Breast epithelium (tissue), 4 donors: ENCODE data around the gene HABP4. TPM values are rescaled to one million over a fixed set of nuclear protein-coding genes. Genes with fewer than 3 reads are reported as not detected.

Experiments
- DNase-seq, 2 donors: peaks; one replicate each; pipeline ENCODE4 v3.0.0-alpha.2; 2019; ENCODE audit warnings: low spot score in 2 of 2
- H3K27ac ChIP-seq, 2 donors: fragments of 200-600 bp; sonication (generic) in 1 of 2; one replicate each; pipeline ENCODE4 v1.5.1; 2016 to 2019; ENCODE audit warnings: mild to moderate bottlenecking in 1 of 2
- H3K27me3 ChIP-seq, 2 donors: fragments of 200-600 bp; sonication (generic) in 1 of 2; one replicate each; pipeline versions ENCODE4 v1.5.1 to v1.6.0; 2017 to 2019; ENCODE audit warnings: control low read depth in 1 of 2, mild to moderate bottlenecking in 1 of 2
- H3K36me3 ChIP-seq: fragments of 200-600 bp; one replicate; pipeline ENCODE4 v1.5.1; 2019
- H3K4me1 ChIP-seq, 2 donors: fragments of 200-600 bp; sonication (generic); one replicate each; pipeline ENCODE4 v1.5.1; 2016 to 2019; ENCODE audit warnings: control low read depth in 1 of 2
- H3K4me3 ChIP-seq, 3 donors: fragments of 200-600 bp; sonication (generic); 1 replicate in 2 of 3; 2 replicates in 1 of 3; pipeline ENCODE4 v1.5.1; 2016 to 2019; ENCODE audit warnings: mild to moderate bottlenecking in 3 of 3, moderate library complexity in 2 of 3
- H3K9me3 ChIP-seq, 2 donors: fragments of 200-600 bp; sonication (generic) in 1 of 2; one replicate each; pipeline ENCODE4 v1.5.1; 2016 to 2019; ENCODE audit warnings: control low read depth in 1 of 2
- CTCF ChIP-seq, 3 donors: fragments of 450-650 bp; IDR thresholded peaks; one replicate each; pipeline ENCODE4 v1.5.1; 2016 to 2017; ENCODE audit warnings: antibody characterized with exemption in 3 of 3, mild to moderate bottlenecking in 3 of 3, moderate library complexity in 3 of 3
- POLR2A ChIP-seq: fragments of 450-650 bp; IDR thresholded peaks from one replicate; pipeline ENCODE4 v1.6.1; 2016; ENCODE audit warnings: antibody characterized with exemption, mild to moderate bottlenecking, moderate library complexity
- POLR2AphosphoS5 ChIP-seq, 3 donors: sonication (generic); formaldehyde crosslinking; IDR thresholded peaks; one replicate each; pipeline ENCODE4 v1.6.1; 2017; ENCODE audit warnings: antibody characterized with exemption in 3 of 3
- intact Hi-C: fragments of 100-400 bp; cut with DNase I; formaldehyde crosslinking; loops from one replicate; pipeline ENCODE4 v1.15.1; 2023; ENCODE audit warnings: low total_unique reads
- total RNA-seq, 3 donors: library from RNA; depleted of rRNA; stranded (reverse); fragments of >200 nt; gene quantifications; one replicate each; pipeline ENCODE4 v1.1.0, GENCODE V29; 2016

Gene HABP4
- total RNA-seq, 3 donors from 2014 or later: 9.7 to 26.6 (median 22.3) TPM

GRCh38 chr9:96487949-96488348 lies 38.0 kb downstream of the HABP4 start:
- Histone ChIP-seq H3K36me3 (no peaks in the 10 kb centered on the region), H3K27me3 (no peaks in the 10 kb centered on the region), H3K4me3 (no peak overlapping the region), H3K4me1 (peaks cover 5 to 7% of the 10 kb centered on the region in 2 donors), H3K27ac (peak overlapping the region in 1 of 2 donors; percentile 75), H3K9me3 (no peaks in the 10 kb centered on the region)
- TF ChIP-seq CTCF (IDR thresholded peaks at IDR 0.05) (no peak), POLR2AphosphoS5 (IDR thresholded peaks at IDR 0.05) (no peak), POLR2A (no peak)
- intact Hi-C loops: no loop called here
- DNase-seq: no peak

DNA sequence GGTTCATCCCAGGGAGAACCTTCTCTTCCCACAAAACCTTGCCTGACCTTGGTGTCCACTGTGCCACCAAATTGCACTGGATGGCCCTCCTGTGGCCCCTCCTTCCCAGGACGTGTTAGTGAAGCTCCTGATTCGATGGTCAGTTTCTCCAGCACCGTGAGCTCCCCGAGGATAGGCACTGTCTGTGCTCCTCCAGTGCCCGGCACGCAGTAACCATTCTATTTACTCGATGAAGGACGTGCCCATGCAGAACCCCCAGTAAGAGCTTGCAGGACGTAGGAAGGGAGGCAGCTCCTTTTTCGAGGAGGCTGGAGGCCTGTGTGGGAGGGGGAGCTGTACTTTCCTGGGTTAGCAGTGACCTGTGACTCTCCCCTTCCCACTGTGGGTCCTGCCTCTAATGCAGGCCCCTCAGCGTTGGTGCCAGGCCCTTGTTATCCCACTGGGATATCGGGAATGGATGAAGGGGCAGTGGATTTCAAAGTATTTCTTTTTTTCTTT lies 39.6 kb downstream of the HABP4 start:
- H3K4me3 ChIP-seq: no peak overlapping the region

GRCh38 chr9:96490534-96491078 lies 40.6 kb downstream of the HABP4 start:
- TF ChIP-seq CTCF (IDR thresholded peaks at IDR 0.05) (no peak), POLR2AphosphoS5 (IDR thresholded peaks at IDR 0.05) (no peak), POLR2A (no peak)
- H3K36me3 ChIP-seq: no peaks in the 10 kb centered on the region
- H3K27me3 ChIP-seq: no peaks in the 10 kb centered on the region
- intact Hi-C loops: no loop called here
- DNase-seq: no peak
- H3K4me1 ChIP-seq: peaks cover 5 to 7% of the 10 kb centered on the region in 2 donors
- H3K4me3 ChIP-seq: no peak overlapping the region
- no peaks in the 10 kb centered on the region for H3K9me3 ChIP-seq
- H3K27ac ChIP-seq: no peak overlapping the region

More for the DNA sequence above, 39.6 kb downstream of the HABP4 start:
- no peak for TF ChIP-seq CTCF (IDR thresholded peaks at IDR 0.05)
- TF ChIP-seq POLR2AphosphoS5 (IDR thresholded peaks at IDR 0.05): no peak
- no peak for TF ChIP-seq POLR2A
- Histone ChIP-seq H3K27me3 (no peaks in the 10 kb centered on the region), H3K9me3 (no peaks in the 10 kb centered on the region), H3K36me3 (no peaks in the 10 kb centered on the region), H3K27ac (no peak overlapping the region), H3K4me1 (peaks cover 5 to 7% of the 10 kb centered on the region in 2 donors)
- no peak for DNase-seq
- intact Hi-C loops: no loop called here

DNA sequence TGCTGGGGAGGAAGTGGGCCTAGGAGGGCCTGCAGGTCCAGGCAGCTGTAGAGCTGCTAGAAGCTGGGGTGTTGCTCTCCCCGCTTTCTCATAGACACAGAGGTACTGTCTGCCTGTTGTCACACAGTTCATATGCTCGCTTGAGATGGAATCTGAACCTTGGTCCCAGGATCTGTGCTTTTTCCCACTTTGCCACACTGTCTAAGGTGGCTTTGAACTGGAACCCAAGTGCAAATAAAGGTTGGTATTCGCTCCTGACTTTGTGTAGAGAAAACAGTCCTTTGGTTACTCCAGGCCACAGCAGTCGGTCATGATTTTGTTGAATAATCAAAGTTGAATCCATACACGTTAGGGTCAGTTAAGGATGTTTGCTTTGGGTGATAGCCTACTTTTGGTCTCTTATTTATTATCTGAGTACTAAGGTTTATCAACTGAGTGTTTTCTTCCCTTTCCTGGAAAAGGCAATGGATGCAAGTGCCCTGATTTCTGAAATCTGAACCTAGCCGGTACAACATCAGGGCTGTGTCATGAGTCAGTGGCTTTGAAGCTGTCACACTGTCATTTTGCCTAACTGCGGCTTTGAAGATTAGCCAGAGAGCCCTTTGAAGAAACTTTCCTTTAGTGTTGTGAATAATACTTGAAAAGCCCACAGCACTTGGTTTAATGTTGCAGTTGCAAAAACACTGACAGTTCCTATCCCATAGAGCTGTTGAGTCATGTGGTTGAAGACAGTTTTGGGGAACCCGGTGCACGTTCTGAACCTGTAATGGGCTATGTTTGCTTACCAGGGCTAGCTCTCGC lies 41.3 kb downstream of the HABP4 start:
- TF ChIP-seq POLR2A (no peak), CTCF (IDR thresholded peaks at IDR 0.05) (no peak), POLR2AphosphoS5 (IDR thresholded peaks at IDR 0.05) (no peak)
- DNase-seq: no peak
- H3K36me3 ChIP-seq: no peaks in the 10 kb centered on the region

DNA sequence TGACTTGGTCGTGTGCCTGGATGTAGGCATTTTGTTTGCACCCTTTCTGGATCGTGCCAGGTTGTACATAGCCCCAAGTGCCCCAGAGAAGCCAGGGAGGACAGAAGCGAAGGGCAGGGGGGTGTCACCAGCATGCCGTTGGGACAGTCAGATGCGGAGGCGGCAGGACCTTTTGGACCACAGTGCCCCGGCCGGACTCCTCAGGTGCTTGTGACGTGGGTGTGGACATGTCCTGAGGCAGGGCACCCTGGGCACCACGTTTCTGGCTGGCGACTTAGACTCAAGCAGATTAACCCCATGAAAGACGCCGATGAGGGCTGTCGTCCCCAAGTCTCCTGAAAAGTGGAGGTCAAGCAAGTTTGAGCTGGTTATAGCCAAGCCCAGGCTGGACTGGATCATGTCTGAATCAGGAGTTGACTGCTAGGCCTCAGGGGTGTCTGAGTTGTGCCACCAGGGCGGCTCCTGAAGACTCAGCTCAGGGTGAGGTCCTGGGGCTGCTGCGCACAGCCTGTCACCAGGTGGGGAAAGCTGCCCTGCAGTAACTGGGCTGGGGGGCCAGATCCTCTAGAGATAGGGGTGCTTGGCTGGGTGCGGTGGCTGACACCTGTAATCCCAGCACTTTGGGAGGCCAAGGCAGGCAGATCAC lies 42.0 kb downstream of the HABP4 start:
- Histone ChIP-seq H3K4me3 (no peak overlapping the region), H3K9me3 (no peaks in the 10 kb centered on the region), H3K36me3 (no peaks in the 10 kb centered on the region), H3K4me1 (peaks cover under 1% of the 10 kb centered on the region in 2 donors), H3K27ac (peak overlapping the region in 1 of 2 donors; percentile 19), H3K27me3 (no peaks in the 10 kb centered on the region)
- intact Hi-C loops: no loop called here
- no peak for TF ChIP-seq CTCF (IDR thresholded peaks at IDR 0.05)
- no peak for TF ChIP-seq POLR2AphosphoS5 (IDR thresholded peaks at IDR 0.05)
- no peak for TF ChIP-seq POLR2A
- no peak for DNase-seq

More for the DNA sequence above, 41.3 kb downstream of the HABP4 start:
- Histone ChIP-seq H3K9me3 (no peaks in the 10 kb centered on the region), H3K4me1 (peaks cover 5 to 7% of the 10 kb centered on the region in 2 donors), H3K4me3 (no peak overlapping the region), H3K27me3 (no peaks in the 10 kb centered on the region), H3K27ac (peak overlapping the region in 1 of 2 donors; percentile 19)
- intact Hi-C loops: no loop called here
